Hepatocyte (in vitro differentiated cells): ENCODE data around the gene TTC9. TPM values are rescaled to one million over a fixed set of nuclear protein-coding genes. Genes with fewer than 3 reads are reported as not detected.

Experiments
- DNase-seq: peaks from one replicate; pipeline ENCODE4 v3.0.0-alpha.2; 2016; ENCODE audit warnings: low spot score
- H2AFZ ChIP-seq: fragments of 200-600 bp; sonication (generic); 2 replicates; pipeline ENCODE4 v1.6.0; 2016; ENCODE audit warnings: antibody characterized with exemption, mild to moderate bottlenecking
- H3K27ac ChIP-seq: fragments of 200-600 bp; sonication (generic); 2 replicates; pipeline ENCODE4 v1.5.1; 2016; ENCODE audit warnings: mild to moderate bottlenecking
- H3K27me3 ChIP-seq: fragments of 200-600 bp; sonication (generic); 2 replicates; pipeline ENCODE4 v1.6.1; 2016
- H3K36me3 ChIP-seq: fragments of 200-600 bp; sonication (generic); replicated peaks from 2 replicates; pipeline ENCODE4 v1.5.1; 2016; ENCODE audit warnings: low read depth; ENCODE audit not compliant: insufficient read depth
- H3K4me1 ChIP-seq: fragments of 200-600 bp; sonication (generic); 2 replicates; pipeline ENCODE4 v1.5.1; 2016; ENCODE audit warnings: mild to moderate bottlenecking, moderate library complexity; ENCODE audit not compliant: insufficient read depth
- H3K4me2 ChIP-seq: fragments of 200-600 bp; sonication (generic); 2 replicates; pipeline ENCODE4 v1.6.0; 2016
- H3K4me3 ChIP-seq: fragments of 200-600 bp; sonication (generic); 2 replicates; pipeline ENCODE4 v1.5.1; 2016; ENCODE audit warnings: mild to moderate bottlenecking
- H3K79me2 ChIP-seq: fragments of 200-600 bp; sonication (generic); 2 replicates; pipeline ENCODE4 v1.6.0; 2017; ENCODE audit warnings: mild to moderate bottlenecking
- H3K9me2 ChIP-seq: fragments of 200-600 bp; sonication (generic); replicated peaks from 2 replicates; pipeline ENCODE4 v1.6.0; 2017; ENCODE audit warnings: mild to moderate bottlenecking; ENCODE audit not compliant: insufficient read depth
- H3K9me3 ChIP-seq: fragments of 200-600 bp; sonication (generic); 2 replicates; pipeline ENCODE4 v1.5.1; 2016; ENCODE audit warnings: low read depth, mild to moderate bottlenecking
- H4K20me1 ChIP-seq: fragments of 200-600 bp; sonication (generic); 2 replicates; pipeline ENCODE4 v1.6.0; 2016; ENCODE audit warnings: mild to moderate bottlenecking; ENCODE audit not compliant: insufficient read depth, poor library complexity, severe bottlenecking
- EZH2 ChIP-seq: fragments of 200-600 bp; sonication (generic); IDR thresholded peaks from 2 replicates; pipeline ENCODE4 v1.6.1; 2016; ENCODE audit warnings: antibody characterized with exemption, mild to moderate bottlenecking, borderline replicate concordance
- EZH2phosphoT487 ChIP-seq: fragments of 200-600 bp; sonication (generic); IDR thresholded peaks from one replicate; pipeline ENCODE4 v1.6.1; 2018; ENCODE audit warnings: antibody characterized with exemption, mild to moderate bottlenecking, low read depth, moderate library complexity; ENCODE audit not compliant: unreplicated experiment, severe bottlenecking
- WGBS: methylation state at CpG from one replicate; pipeline ENCODE4 v1.1.6; 2016; ENCODE audit warnings: low lambda C conversion rate; ENCODE audit errors: missing lambda C conversion rate; 5-methylcytosine and 5-hydroxymethylcytosine counted together
- polyA plus RNA-seq: library from polyadenylated mRNA; unstranded; fragments of >200 nt; fragmentation: Nextera tagmentation; extraction: Ambion mirVana; gene quantifications from 2 replicates; pipeline ENCODE4 v1.2.1, GENCODE V29; 2016
- total RNA-seq: library from RNA; depleted of rRNA; stranded (reverse); fragments of >200 nt; gene quantifications from 2 replicates; pipeline ENCODE4 v1.2.3, GENCODE V29; 2014
- TF ChIP-seq, protein P1 (sequence below): fragments of 200-600 bp; sonication (generic); IDR thresholded peaks from 2 replicates; pipeline ENCODE4 v1.5.1; 2016; ENCODE audit warnings: antibody characterized with exemption, mild to moderate bottlenecking; ENCODE audit not compliant: poor library complexity

Gene TTC9
- total and polyA plus RNA-seq, 2 experiments from 2014 or later, result 3.6 to 4.9 TPM

DNA sequence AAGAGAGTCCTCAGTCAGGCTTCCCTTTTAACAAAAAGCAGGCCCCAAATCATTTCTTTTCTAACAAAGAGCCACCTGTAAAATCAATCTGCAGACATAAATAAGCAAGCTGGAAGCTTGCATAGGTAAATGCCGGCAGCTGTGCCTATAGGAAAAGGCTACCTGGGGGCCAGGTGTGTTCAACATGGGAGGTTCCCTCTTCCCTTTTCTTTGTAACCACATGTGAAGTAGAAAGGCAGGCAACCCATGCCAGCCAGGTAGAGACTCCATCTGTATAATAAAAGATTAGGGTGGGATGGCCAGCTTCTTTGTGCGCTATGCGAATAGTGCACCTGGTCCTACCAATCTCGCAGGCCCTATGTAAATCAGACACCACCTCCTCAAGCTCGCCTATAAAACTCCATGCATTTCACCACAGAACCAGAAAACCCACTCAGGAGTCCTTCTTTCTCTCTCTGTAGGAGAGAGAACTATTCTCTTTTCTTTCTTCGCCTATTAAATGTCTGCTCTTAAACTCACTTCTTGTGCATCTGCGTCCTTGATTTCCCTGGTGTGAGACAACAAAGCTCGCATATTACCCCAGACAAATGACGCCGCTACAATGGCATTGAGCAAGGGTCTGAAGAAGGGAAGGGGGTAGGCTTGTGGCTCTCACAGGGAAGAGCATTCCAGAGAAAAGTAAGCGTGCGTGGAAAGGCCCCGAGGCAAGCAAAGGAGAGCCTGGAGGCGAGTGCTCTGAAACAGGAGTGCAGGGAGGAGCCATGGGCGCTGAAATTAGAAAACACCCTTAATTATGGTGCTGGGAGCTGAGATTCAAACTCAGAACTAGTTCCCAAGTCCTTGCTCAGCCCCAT, 67.2 kb downstream of the TTC9 start:
- Histone ChIP-seq H4K20me1 (no peaks in the 10 kb centered on the region), H3K27me3 (no peaks in the 10 kb centered on the region), H3K4me3 (no peak overlapping the region), H3K4me2 (no peak overlapping the region), H3K9me3 (no peaks in the 10 kb centered on the region), H3K27ac (no peak overlapping the region), H3K79me2 (no peaks in the 10 kb centered on the region), H2AFZ (no peak overlapping the region), H3K36me3 (no peaks in the 10 kb centered on the region), H3K9me2 (no peaks in the 10 kb centered on the region), H3K4me1 (no peaks in the 10 kb centered on the region)
- no peak for TF ChIP-seq EZH2phosphoT487
- TF ChIP-seq EZH2, result no peak
- TF ChIP-seq, protein P1, sequence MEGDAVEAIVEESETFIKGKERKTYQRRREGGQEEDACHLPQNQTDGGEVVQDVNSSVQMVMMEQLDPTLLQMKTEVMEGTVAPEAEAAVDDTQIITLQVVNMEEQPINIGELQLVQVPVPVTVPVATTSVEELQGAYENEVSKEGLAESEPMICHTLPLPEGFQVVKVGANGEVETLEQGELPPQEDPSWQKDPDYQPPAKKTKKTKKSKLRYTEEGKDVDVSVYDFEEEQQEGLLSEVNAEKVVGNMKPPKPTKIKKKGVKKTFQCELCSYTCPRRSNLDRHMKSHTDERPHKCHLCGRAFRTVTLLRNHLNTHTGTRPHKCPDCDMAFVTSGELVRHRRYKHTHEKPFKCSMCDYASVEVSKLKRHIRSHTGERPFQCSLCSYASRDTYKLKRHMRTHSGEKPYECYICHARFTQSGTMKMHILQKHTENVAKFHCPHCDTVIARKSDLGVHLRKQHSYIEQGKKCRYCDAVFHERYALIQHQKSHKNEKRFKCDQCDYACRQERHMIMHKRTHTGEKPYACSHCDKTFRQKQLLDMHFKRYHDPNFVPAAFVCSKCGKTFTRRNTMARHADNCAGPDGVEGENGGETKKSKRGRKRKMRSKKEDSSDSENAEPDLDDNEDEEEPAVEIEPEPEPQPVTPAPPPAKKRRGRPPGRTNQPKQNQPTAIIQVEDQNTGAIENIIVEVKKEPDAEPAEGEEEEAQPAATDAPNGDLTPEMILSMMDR, result no peak
- no peak for DNase-seq
- WGBS, result 74% methylated on average over 15 of the region's 15 CpGs

DNA sequence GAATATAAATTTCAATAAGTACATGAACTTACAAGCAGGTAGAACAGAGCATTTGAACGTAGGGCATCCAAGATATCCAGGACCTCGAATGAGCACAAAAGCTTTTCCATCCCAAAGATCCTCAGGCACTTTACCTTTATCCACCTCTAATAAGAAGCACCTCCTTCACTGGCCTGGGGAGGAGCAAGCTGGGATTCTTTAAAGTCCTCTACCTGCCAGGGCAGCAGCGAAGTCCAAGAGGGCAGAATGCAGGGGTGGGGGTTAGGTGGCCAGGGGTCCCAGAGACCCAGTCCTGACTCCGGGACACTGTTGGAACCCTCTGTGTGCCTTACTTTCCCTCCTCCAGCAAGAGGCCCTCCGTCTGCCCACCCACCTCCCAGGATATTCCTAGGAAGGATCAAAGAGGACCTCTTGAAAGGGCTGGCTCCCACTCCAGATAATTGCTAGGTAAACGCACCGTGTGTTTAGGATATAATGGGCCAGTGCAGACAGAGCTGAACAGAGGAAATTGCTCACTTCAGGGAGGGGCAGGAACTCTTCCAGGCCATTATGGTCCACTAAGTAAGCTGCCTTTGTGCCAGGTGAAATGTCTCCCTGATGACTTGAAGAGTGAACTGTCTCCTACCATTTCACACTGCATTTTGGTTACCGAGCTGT, 68.1 kb downstream of the TTC9 start:
- Histone ChIP-seq H3K4me3 (no peak overlapping the region), H3K4me1 (no peaks in the 10 kb centered on the region), H3K9me3 (no peaks in the 10 kb centered on the region), H3K79me2 (no peaks in the 10 kb centered on the region), H4K20me1 (no peaks in the 10 kb centered on the region), H3K4me2 (no peak overlapping the region), H3K9me2 (no peaks in the 10 kb centered on the region), H3K36me3 (no peaks in the 10 kb centered on the region), H3K27me3 (no peaks in the 10 kb centered on the region), H2AFZ (no peak overlapping the region), H3K27ac (no peak overlapping the region)
- DNase-seq, result no peak
- 46% methylated on average over 8 of the region's 8 CpGs for WGBS
- TF ChIP-seq, protein P1, result no peak
- TF ChIP-seq EZH2phosphoT487, result no peak
- no peak for TF ChIP-seq EZH2

DNA sequence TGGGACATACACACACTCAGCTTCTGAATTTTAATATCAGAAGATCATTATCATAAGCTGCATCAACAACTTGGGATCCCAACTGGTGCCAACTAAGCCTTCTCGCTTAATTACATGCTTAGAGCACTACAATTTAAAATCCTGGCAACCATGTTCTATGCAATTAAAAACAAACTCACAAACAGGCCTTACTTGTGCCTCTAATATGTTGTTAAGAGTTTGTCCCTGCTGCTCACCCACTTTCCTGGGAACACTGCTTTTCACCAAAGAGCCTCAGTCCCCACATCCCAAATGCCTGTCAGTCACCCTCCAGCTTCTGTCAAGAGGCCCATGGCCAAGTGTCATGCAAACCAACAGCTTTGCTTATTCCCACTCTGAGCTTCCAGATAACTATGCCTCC, 69.7 kb downstream of the TTC9 start:
- H3K79me2 ChIP-seq, result no peaks in the 10 kb centered on the region

More for the DNA sequence above, 69.7 kb downstream of the TTC9 start:
- Histone ChIP-seq H3K27me3 (no peaks in the 10 kb centered on the region), H3K4me2 (no peak overlapping the region), H3K4me1 (peaks cover 2% of the 10 kb centered on the region), H3K36me3 (no peaks in the 10 kb centered on the region), H3K9me3 (no peaks in the 10 kb centered on the region), H4K20me1 (no peaks in the 10 kb centered on the region), H3K9me2 (no peaks in the 10 kb centered on the region), H2AFZ (no peak overlapping the region), H3K4me3 (no peak overlapping the region), H3K27ac (no peak overlapping the region)
- TF ChIP-seq, protein P1, result no peak
- TF ChIP-seq EZH2 (no peak), EZH2phosphoT487 (no peak)
- 100% methylated on average over 1 of the region's 1 CpG for WGBS
- DNase-seq, result no peak
